Measurements from ENCODE around the gene DPT.

Gene DPT

GRCh38 chr1:168734946-168735345 lies 5.9 kb upstream of the DPT start:
- no peak for DNase-seq

GRCh38 chr1:168734271-168734670 lies 5.3 kb upstream of the DPT start:
- DNase-seq = no peak

GRCh38 chr1:168733241-168733640 lies 4.2 kb upstream of the DPT start:
- DNase-seq = no peak

- DNase-seq = no peak
Measured at GRCh38 chr1:168732736-168733135, 3.7 kb upstream of the DPT start.

GRCh38 chr1:168731244-168731953 lies 2.4 kb upstream of the DPT start:
- no peak for DNase-seq

GRCh38 chr1:168729405-168729802 lies 398 bp upstream of the DPT start:
- no peak for DNase-seq

- no peak for DNase-seq
Measured at GRCh38 chr1:168726719-168727118, 2.3 kb downstream of the DPT start.

GRCh38 chr1:168726281-168726680 lies 2.7 kb downstream of the DPT start:
- DNase-seq = no peak

GRCh38 chr1:168725831-168726230 lies 3.2 kb downstream of the DPT start:
- DNase-seq = no peak

- no peak for DNase-seq
Measured at GRCh38 chr1:168725060-168725459, 3.9 kb downstream of the DPT start.

- no peak for DNase-seq
Measured at GRCh38 chr1:168723000-168723399, 6.0 kb downstream of the DPT start.

GRCh38 chr1:168720839-168721238 lies 8.2 kb downstream of the DPT start:
- no peak for DNase-seq

GRCh38 chr1:168719306-168720111 lies 9.5 kb downstream of the DPT start:
- DNase-seq = no peak

GRCh38 chr1:168717906-168718891 lies 10.8 kb downstream of the DPT start:
- DNase-seq = no peak

GRCh38 chr1:168714012-168714411 lies 15.0 kb downstream of the DPT start:
- no peak for DNase-seq

GRCh38 chr1:168709405-168710363 lies 19.3 kb downstream of the DPT start:
- no peak for DNase-seq

- no peak for DNase-seq
Measured at GRCh38 chr1:168708698-168709404, 20.2 kb downstream of the DPT start.

GRCh38 chr1:168706391-168706992 lies 22.5 kb downstream of the DPT start:
- no peak for DNase-seq

GRCh38 chr1:168700575-168701268 lies 28.3 kb downstream of the DPT start:
- no peak for DNase-seq

- no peak for DNase-seq
Measured at GRCh38 chr1:168698453-168698852, 30.6 kb downstream of the DPT start.

Measured in T-helper 1 cell (primary cell).